Right forelimb (tissue), 1 donor: ENCODE results near the gene ZNF547.

Experiments used
- DNase-seq: peaks from one replicate; pipeline ENCODE4 v3.0.0-alpha.2; 2018

ZNF547 gene

DNA sequence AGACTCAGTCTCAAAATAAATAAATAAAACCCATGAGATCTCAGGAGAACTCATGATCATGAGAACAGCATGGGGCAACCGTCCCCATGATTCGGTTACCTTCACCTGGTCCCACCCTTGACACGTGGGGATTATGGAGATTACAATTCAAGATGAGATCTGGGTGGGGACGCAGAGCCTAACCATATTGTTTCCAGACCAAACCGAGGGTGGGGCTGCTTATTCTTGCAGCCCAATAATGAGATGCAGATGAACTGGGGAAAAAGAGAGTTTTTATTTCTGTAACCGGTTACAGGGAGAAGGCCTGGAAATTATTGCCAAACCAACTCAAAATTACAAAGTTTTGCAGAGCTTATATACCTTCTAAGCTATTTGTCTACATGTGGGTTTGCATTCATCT lies 12.8 kb downstream of the ZNF547 start:
- no peak for DNase-seq

DNA sequence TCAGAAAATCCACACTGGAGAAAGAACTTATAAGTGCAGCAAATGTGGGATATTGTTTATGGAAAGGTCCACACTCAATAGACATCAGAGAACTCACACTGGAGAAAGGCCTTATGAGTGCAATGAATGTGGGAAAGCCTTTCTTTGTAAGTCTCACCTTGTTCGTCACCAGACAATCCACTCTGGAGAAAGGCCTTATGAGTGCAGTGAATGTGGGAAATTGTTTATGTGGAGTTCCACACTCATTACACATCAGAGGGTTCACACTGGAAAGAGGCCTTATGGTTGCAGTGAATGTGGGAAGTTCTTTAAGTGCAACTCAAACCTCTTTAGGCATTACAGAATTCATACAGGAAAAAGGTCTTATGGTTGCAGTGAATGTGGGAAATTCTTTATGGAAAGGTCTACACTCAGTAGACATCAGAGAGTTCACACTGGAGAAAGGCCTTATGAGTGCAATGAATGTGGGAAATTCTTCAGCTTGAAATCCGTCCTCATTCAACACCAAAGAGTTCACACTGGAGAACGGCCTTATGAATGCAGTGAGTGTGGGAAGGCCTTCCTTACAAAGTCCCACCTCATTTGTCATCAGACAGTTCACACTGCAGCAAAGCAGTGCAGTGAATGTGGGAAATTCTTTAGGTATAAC lies 14.3 kb downstream of the ZNF547 start:
- DNase-seq: no peak

GRCh38 chr19:57380923-57381322 lies 17.6 kb downstream of the ZNF547 start:
- DNase-seq: no peak

DNA sequence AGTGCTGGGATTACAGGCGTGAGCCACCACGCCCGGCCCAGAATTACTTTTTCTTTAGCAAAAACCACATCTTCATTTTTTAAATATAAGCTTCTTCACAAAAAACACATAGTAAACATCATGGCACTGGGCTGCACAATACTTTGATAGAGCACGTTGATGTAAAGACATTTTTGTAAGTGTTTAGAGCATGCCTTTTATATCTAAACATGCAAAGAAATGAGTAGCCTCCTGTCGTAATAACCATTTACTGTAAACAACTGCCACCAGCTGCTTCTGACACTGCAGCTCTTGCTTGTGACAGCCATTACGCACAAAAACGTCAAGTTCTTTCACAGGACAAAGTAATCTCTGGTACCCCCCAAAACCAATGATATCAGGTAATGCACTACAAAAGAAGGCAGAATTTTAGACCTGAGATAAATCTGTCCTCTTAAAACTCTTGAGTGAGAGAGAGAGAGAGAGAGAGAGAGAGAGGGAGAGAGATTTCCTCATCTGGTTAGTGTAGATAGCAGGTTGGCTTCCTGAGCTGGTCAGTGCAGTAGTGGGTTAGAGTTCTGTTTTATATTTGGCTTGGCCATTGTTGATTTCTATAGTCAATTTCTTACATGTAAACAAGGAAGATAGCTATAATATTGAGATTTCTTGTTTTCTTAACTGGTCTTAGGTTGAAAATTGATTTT lies 19.6 kb downstream of the ZNF547 start:
- no peak for DNase-seq

GRCh38 chr19:57389194-57389729 lies 25.9 kb downstream of the ZNF547 start:
- no peak for DNase-seq

DNA sequence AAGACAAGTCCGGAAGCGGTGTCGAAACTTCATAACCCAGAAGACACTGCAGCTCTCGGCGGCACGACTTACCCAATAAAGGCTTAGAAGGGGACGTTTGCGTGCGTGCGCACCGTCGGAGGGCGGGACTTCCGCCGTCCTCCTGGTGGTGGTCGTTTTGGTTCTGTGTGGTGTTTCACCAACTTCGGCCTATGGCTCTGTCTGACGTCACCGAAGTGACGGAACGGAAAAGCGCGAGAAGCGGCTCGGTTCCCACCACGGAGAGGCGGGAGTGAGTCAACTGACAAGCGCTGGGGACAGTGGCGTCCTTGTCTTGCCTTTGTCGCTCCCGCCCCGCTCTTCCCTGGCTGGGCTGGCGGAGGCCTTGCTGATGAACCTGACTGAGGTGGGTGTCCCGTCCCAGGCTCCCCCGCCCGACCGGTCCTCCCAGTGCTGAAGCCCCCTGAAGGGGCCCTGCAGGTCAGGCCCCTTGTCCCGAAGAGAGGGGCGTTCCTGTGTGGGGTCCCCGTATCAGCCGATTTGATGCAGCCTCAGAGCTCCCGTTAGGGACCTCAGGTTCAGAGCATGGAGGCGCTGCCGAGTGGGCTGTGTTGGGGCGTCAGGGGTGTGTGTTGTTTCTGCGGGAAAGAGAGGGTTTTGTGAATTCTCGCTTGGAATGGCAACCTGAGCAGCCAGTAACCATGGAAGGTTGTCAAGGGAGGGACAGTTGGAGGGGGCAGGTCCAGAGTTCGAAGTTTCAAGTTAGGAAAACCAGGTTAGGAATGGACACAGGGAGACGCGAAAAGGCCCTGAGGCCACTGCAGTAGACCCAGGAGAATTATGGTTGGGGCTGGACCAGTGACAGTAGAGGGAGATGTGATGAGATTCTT lies 26.6 kb downstream of the ZNF547 start, which contains the start of gene ZNF548:
Gene ZNF548 (plus strand): TSS at position 125 of the 869 bp plus-strand sequence. CDS start 246 bp downstream, at position 371.
- DNase-seq: peak; percentile 98

GRCh38 chr19:57395710-57396109 lies 32.4 kb downstream of the ZNF547 start:
- DNase-seq: no peak

- no peak for DNase-seq
Observed at GRCh38 chr19:57398868-57399267, 35.5 kb downstream of the ZNF547 start.

DNA sequence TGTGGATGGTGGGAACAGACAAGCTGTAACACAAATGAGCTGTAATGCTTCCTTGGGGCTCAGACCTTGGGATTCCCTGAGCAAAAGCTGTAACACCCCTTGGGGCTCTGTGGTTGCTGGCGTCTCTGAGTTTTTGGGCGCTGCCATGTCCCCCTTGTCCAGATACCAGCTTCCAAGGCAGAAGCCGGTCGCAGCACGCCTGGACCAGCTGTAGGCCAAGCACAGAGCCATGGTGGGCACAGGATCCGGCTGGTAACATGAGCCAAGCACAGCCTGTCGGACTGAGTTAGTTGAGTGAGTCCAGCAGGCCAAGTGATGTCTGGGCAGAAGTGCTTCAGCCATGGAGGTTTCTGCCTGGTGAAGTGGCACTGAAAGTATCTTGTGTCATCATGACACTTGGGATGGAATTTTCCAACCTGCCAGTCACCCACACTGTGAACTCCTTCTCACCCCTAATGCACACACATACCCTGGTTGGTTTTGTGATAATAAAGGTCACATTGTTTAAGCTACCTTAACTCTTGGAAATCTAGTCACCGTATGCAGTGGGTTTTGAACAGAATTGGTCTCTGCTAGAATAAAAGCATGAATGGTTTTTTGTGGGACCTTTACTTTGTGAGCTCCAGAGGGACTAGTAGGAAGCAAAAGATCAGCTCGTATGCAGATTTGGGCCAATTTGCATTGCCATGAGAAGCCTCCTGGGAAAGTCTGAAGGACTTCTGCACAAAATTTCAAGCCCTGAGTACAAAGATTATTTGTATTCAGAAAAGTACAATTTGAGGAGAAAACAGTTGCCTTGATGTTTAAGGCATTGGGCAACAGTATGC lies 40.6 kb downstream of the ZNF547 start:
- no peak for DNase-seq

DNA sequence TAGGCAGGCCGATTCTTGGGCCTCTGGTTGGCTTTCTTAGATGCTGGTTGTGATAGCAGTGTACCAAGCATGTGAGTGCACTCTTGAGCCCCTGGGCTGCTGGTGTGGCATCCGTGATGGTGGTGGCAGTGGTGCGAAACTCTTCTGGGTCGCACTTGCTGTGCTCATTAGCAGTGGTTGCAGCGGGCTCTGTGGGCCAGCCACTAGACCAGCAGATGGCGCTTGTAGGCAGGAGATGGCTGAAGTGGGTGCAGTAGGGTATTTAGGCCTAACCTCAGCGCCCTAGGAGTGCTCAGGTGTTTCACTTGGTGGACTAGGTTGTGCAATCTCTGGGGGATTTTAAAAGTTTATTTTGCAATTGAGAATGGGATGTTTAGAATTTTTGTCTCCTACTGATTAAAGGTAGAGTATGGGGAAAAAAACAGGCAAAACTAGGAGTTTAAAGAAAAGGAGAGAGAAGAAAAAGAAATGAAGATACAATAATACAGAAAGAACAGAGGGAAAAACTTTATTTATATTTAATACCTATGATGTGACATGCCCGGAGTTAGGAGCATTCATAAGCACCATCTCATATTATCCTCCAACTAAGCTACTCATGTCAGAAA lies 43.3 kb downstream of the ZNF547 start:
- peak; percentile 63 for DNase-seq

DNA sequence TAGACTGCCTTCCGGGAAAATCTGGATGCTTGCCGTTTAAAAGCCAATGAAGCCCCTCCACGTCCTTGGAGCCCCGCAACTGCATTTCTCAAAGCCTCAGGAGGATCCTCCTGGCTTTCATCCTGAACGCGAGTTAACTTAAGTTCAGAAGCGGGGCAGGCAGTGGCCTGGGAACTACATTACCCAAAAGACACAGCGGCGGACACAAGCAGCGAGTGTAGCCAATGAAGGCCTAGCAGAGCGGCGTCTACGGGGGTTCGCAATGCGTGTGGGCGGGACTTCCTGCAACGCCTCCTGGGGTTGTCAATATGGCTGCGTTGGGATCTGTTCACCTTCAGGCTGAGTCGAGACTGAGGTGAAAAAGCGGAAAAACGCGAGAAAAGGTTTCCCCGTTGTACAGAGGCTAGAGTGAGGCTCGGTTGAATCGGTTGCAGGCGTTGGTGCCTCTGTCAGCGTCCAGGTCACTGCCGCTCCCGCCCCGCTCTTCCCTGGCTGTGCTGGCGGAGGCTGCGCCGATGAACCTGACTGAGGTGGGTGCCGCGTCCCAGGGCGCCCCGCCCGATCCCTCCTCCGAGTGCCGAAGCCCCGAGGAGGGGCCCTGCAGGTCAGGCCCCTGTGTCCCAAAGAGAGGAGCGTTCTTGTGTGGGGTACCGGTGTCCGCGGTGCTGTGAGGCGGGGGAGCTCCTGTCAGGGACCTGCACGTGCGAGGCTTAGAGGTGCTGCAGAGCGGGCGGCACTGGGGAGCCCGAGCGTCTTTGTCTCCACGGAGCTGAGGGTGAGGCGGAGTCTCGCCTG lies 47.7 kb downstream of the ZNF547 start, which contains the start of gene ZNF17:
Gene ZNF17 (plus strand): TSS at position 285 of the 795 bp plus-strand sequence. CDS start 2,455 bp downstream, outside the sequence.
- peak; percentile 92 for DNase-seq

DNA sequence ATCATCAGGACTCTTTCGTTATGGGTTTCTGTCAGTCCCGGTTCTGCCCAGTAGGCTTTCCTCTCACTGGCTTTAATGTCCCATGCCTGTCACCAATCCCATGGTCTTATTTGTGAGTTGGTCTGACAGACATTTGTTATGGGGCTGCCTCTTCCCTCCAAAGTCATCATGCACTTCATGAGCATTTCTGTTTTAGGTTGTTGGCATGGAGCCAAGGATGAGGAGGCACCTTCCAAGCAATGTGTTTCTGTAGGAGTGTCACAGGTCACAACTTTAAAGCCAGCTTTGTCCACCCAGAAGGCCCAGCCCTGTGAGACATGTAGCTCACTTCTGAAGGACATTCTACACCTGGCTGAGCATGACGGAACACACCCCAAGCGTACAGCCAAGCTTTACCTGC lies 56.1 kb downstream of the ZNF547 start:
- no peak for DNase-seq

GRCh38 chr19:57421037-57421436 lies 57.7 kb downstream of the ZNF547 start:
- no peak for DNase-seq
